ENCODE measurements around the gene AHDC1. TPM values are rescaled to one million over a fixed set of nuclear protein-coding genes. Genes with fewer than 3 reads are reported as not detected.

Gene AHDC1
- total and polyA plus RNA-seq, 7 donors: 1.8 to 34.1 (median 12.1) TPM

GRCh38 chr1:27561124-27561899, 42.6 kb downstream of the AHDC1 start:
- 63 to 79% methylated on average over 9 of the region's 9 CpGs for whole genome bisulfite sequencing, 2 donors
- peak; percentile 84 for DNase-seq
- intact Hi-C loops (cut with DNase I): no loop called here

GRCh38 chr1:27560268-27561123, 43.4 kb downstream of the AHDC1 start:
- peaks cover 0 to 12% (median 5%) of the 10 kb centered on the region in 4 donors for H3K36me3 ChIP-seq
- peak overlapping the region; percentile 96 to 98 (median 97) for H3K27ac ChIP-seq
- H3K4me1 ChIP-seq: peaks cover 0 to 93% (median 88%) of the 10 kb centered on the region in 4 donors
- 74 to 79% methylated on average over 13 of the region's 13 CpGs for WGBS, 2 donors
- H3K9me3 ChIP-seq: no peaks in the 10 kb centered on the region
- no peak for DNase-seq
- TF ChIP-seq POLR2A (IDR thresholded peaks at IDR 0.05) (no peak), CTCF (IDR thresholded peaks at IDR 0.05) (no peak), POLR2AphosphoS5 (IDR thresholded peaks at IDR 0.05) (peak in 1 of 4 donors; percentile 7)
- intact Hi-C loops (cut with DNase I): no loop called here
- H3K4me3 ChIP-seq: no peak overlapping the region
- H3K27me3 ChIP-seq: no peaks in the 10 kb centered on the region

More at GRCh38 chr1:27561124-27561899, 42.6 kb downstream of the AHDC1 start:
- peaks cover 0 to 93% (median 88%) of the 10 kb centered on the region in 4 donors for H3K4me1 ChIP-seq
- peak overlapping the region; percentile 96 to 98 (median 97) for H3K27ac ChIP-seq
- H3K36me3 ChIP-seq: peaks cover 0 to 12% (median 5%) of the 10 kb centered on the region in 4 donors
- no peaks in the 10 kb centered on the region for H3K9me3 ChIP-seq
- H3K27me3 ChIP-seq: no peaks in the 10 kb centered on the region
- TF ChIP-seq POLR2AphosphoS5 (IDR thresholded peaks at IDR 0.05) (peak in 1 of 4 donors; percentile 35), CTCF (IDR thresholded peaks at IDR 0.05) (no peak), EP300 (IDR thresholded peaks at IDR 0.05) (no peak)
- peak overlapping the region in 1 of 4 donors; percentile 11 for H3K4me3 ChIP-seq

- peaks cover 0 to 93% (median 88%) of the 10 kb centered on the region in 4 donors for H3K4me1 ChIP-seq
- no peak overlapping the region for H3K4me3 ChIP-seq
- intact Hi-C loops (cut with DNase I): loop anchor here (5.0 kb wide), 2 partner anchors 103 to 157 kb away; no protein-coding TSS in a partner anchor
- TF ChIP-seq POLR2AphosphoS5 (IDR thresholded peaks at IDR 0.05) (no peak), POLR2A (IDR thresholded peaks at IDR 0.05) (no peak), EP300 (IDR thresholded peaks at IDR 0.05) (no peak), CTCF (IDR thresholded peaks at IDR 0.05) (no peak)
- DNase-seq: no peak
- H3K27ac ChIP-seq: peak overlapping the region; percentile 96 to 98 (median 97)
- H3K27me3 ChIP-seq: no peaks in the 10 kb centered on the region
- peaks cover 0 to 12% (median 5%) of the 10 kb centered on the region in 4 donors for H3K36me3 ChIP-seq
- WGBS, 2 donors: 82 to 90% methylated on average over 8 of the region's 8 CpGs
- no peaks in the 10 kb centered on the region for H3K9me3 ChIP-seq
These were observed 44.4 kb downstream of the AHDC1 start for GRCh38 chr1:27559466-27560030.

- Histone ChIP-seq H3K9me3 (no peaks in the 10 kb centered on the region), H3K36me3 (peaks cover 0 to 17% (median 9%) of the 10 kb centered on the region in 4 donors), H3K4me1 (peaks cover 0 to 81% (median 76%) of the 10 kb centered on the region in 4 donors), H3K27ac (peak overlapping the region; percentile 82 to 98 (median 90)), H3K27me3 (no peaks in the 10 kb centered on the region), H3K4me3 (no peak overlapping the region)
- peak; percentile 69 for DNase-seq
- intact Hi-C loops (cut with DNase I): loop anchor here (5.0 kb wide), 2 partner anchors 105 to 155 kb away; no protein-coding TSS in a partner anchor
- WGBS, 2 donors: 15 to 58% methylated on average over 11 of the region's 11 CpGs
- TF ChIP-seq POLR2A (IDR thresholded peaks at IDR 0.05) (peak in 1 of 2 donors; percentile 30), CTCF (IDR thresholded peaks at IDR 0.05) (no peak), EP300 (IDR thresholded peaks at IDR 0.05) (no peak)
These were observed 46.2 kb downstream of the AHDC1 start for GRCh38 chr1:27557596-27558340.

Data from sigmoid colon (tissue), 7 donors.